HEK293 (cell line): ENCODE results near the gene ATP5MC2.

Experiments
- CTCF ChIA-PET: fragments of 350-600 bp; formaldehyde crosslinking; extraction: SDS; loops from one replicate; lab custom pipeline; 2021; ENCODE audit warnings: antibody characterized with exemption; lab: Yijun Ruan, JAX
- POLR2A ChIA-PET: fragments of 300-600 bp; formaldehyde crosslinking; extraction: SDS; loops from one replicate; lab custom pipeline; 2020; ENCODE audit warnings: antibody characterized with exemption, inconsistent platforms; lab: Yijun Ruan, JAX
- H3K27ac ChIP-seq: fragments of 200-500 bp; sonication (Bioruptor generic); 2 replicates; pipeline ENCODE4 v1.5.1; 2014; ENCODE audit warnings: low read depth, low read length, control low read depth, inconsistent platforms; ENCODE audit errors: extremely low read depth
- H3K36me3 ChIP-seq, 2 experiments: fragments of 200-500 bp in 1 of 2; sonication (Bioruptor generic) in 1 of 2; 1 replicate in 1 of 2; 2 replicates in 1 of 2; pipeline ENCODE4 v1.5.1; 2014 to 2017; ENCODE audit warnings: inconsistent platforms in 2 of 2, low read length in 2 of 2; ENCODE audit not compliant: control insufficient read depth in 2 of 2, insufficient read depth in 1 of 2
- H3K4me1 ChIP-seq: fragments of 200-500 bp; sonication (Bioruptor generic); 2 replicates; pipeline ENCODE4 v1.5.1; 2014; ENCODE audit warnings: mild to moderate bottlenecking, low read length, inconsistent platforms; ENCODE audit not compliant: control insufficient read depth, insufficient read depth
- H3K4me3 ChIP-seq: 2 replicates; pipeline ENCODE4 v1.5.1; 2011; ENCODE audit warnings: low read depth, mild to moderate bottlenecking, control low read depth, low read length, moderate library complexity
- H3K9me3 ChIP-seq: fragments of 200-500 bp; sonication (Bioruptor generic); 2 replicates; pipeline ENCODE4 v1.5.1; 2014; ENCODE audit warnings: low read depth, low read length, inconsistent platforms; ENCODE audit not compliant: control insufficient read depth, insufficient read depth
- GFI1B ChIP-seq: fragments of 450-650 bp; formaldehyde crosslinking; IDR thresholded peaks from 2 replicates; pipeline ENCODE4 v1.5.1; 2016; ENCODE audit warnings: missing biosample characterization, missing genetic modification characterization
- KLF16 ChIP-seq: fragments of 450-650 bp; formaldehyde crosslinking; IDR thresholded peaks from 2 replicates; pipeline ENCODE4 v1.5.1; 2017; ENCODE audit warnings: missing biosample characterization, missing genetic modification characterization
- MZF1 ChIP-seq: fragments of 450-650 bp; formaldehyde crosslinking; IDR thresholded peaks from 2 replicates; pipeline ENCODE4 v1.5.1; 2017; ENCODE audit warnings: missing biosample characterization, missing genetic modification characterization, borderline replicate concordance
- OVOL3 ChIP-seq: fragments of 450-650 bp; formaldehyde crosslinking; IDR thresholded peaks from 2 replicates; pipeline ENCODE4 v1.5.1; 2016; ENCODE audit warnings: missing biosample characterization, missing genetic modification characterization
- PATZ1 ChIP-seq: fragments of 450-650 bp; formaldehyde crosslinking; IDR thresholded peaks from 2 replicates; pipeline ENCODE4 v1.5.1; 2016; ENCODE audit warnings: missing biosample characterization, missing genetic modification characterization
- SALL2 ChIP-seq: fragments of 450-650 bp; formaldehyde crosslinking; IDR thresholded peaks from 2 replicates; pipeline ENCODE4 v1.5.0; 2017; ENCODE audit warnings: missing biosample characterization, mild to moderate bottlenecking, missing genetic modification characterization, borderline replicate concordance
- SCRT1 ChIP-seq: fragments of 450-650 bp; formaldehyde crosslinking; IDR thresholded peaks from 2 replicates; pipeline ENCODE4 v1.5.1; 2016; ENCODE audit warnings: missing biosample characterization, missing genetic modification characterization, borderline replicate concordance
- SCRT2 ChIP-seq: fragments of 450-650 bp; formaldehyde crosslinking; IDR thresholded peaks from 2 replicates; pipeline ENCODE4 v1.5.1; 2016; ENCODE audit warnings: missing biosample characterization, missing genetic modification characterization
- YY1 ChIP-seq: fragments of 450-650 bp; formaldehyde crosslinking; IDR thresholded peaks from 2 replicates; pipeline ENCODE4 v1.5.1; 2018; ENCODE audit warnings: missing biosample characterization, missing genetic modification characterization
- ZBTB20 ChIP-seq: fragments of 450-650 bp; formaldehyde crosslinking; IDR thresholded peaks from 2 replicates; pipeline ENCODE4 v1.5.1; 2016; ENCODE audit warnings: missing biosample characterization, missing genetic modification characterization
- ZFP3 ChIP-seq: fragments of 450-650 bp; formaldehyde crosslinking; IDR thresholded peaks from 2 replicates; pipeline ENCODE4 v1.5.1; 2016; ENCODE audit warnings: low read depth, missing biosample characterization, missing genetic modification characterization
- ZNF10 ChIP-seq: fragments of 450-650 bp; formaldehyde crosslinking; IDR thresholded peaks from 2 replicates; pipeline ENCODE4 v1.5.1; 2017; ENCODE audit warnings: missing biosample characterization, missing genetic modification characterization
- ZNF175 ChIP-seq: fragments of 450-650 bp; formaldehyde crosslinking; IDR thresholded peaks from 2 replicates; pipeline ENCODE4 v1.5.1; 2016; ENCODE audit warnings: missing biosample characterization, missing genetic modification characterization
- ZNF2 ChIP-seq: fragments of 450-650 bp; formaldehyde crosslinking; IDR thresholded peaks from 2 replicates; pipeline ENCODE4 v1.5.1; 2016; ENCODE audit warnings: missing biosample characterization, missing genetic modification characterization
- ZNF221 ChIP-seq: fragments of 450-650 bp; formaldehyde crosslinking; IDR thresholded peaks from 2 replicates; pipeline ENCODE4 v1.5.1; 2017; ENCODE audit warnings: missing biosample characterization, missing genetic modification characterization, borderline replicate concordance
- ZNF37A ChIP-seq: fragments of 450-650 bp; IDR thresholded peaks from 2 replicates; pipeline ENCODE4 v1.5.1; 2018; ENCODE audit warnings: missing biosample characterization, missing genetic modification characterization
- ZNF394 ChIP-seq: fragments of 450-650 bp; formaldehyde crosslinking; IDR thresholded peaks from 2 replicates; pipeline ENCODE4 v1.5.1; 2016; ENCODE audit warnings: missing biosample characterization, missing genetic modification characterization, mild to moderate bottlenecking, moderate library complexity, borderline replicate concordance
- ZNF561 ChIP-seq: fragments of 450-650 bp; IDR thresholded peaks from 2 replicates; pipeline ENCODE4 v1.5.1; 2018; ENCODE audit warnings: missing biosample characterization, missing genetic modification characterization, borderline replicate concordance
- ZNF596 ChIP-seq: fragments of 450-650 bp; IDR thresholded peaks from 2 replicates; pipeline ENCODE4 v1.5.0; 2018; ENCODE audit warnings: missing biosample characterization, mild to moderate bottlenecking, missing genetic modification characterization, moderate library complexity
- ZNF610 ChIP-seq: fragments of 450-650 bp; formaldehyde crosslinking; IDR thresholded peaks from 2 replicates; pipeline ENCODE4 v1.5.1; 2016; ENCODE audit warnings: missing biosample characterization, missing genetic modification characterization, borderline replicate concordance
- ZNF621 ChIP-seq: fragments of 450-650 bp; formaldehyde crosslinking; IDR thresholded peaks from 2 replicates; pipeline ENCODE4 v1.5.1; 2017; ENCODE audit warnings: missing biosample characterization, missing genetic modification characterization
- ZNF654 ChIP-seq: fragments of 450-650 bp; formaldehyde crosslinking; IDR thresholded peaks from 2 replicates; pipeline ENCODE4 v1.5.1; 2016; ENCODE audit warnings: low read depth, missing biosample characterization, missing genetic modification characterization
- ZNF658 ChIP-seq: fragments of 450-650 bp; formaldehyde crosslinking; IDR thresholded peaks from 2 replicates; pipeline ENCODE4; 2016; ENCODE audit warnings: missing biosample characterization, missing genetic modification characterization
- ZNF660 ChIP-seq: fragments of 450-650 bp; IDR thresholded peaks from 2 replicates; pipeline ENCODE4 v1.5.1; 2018; ENCODE audit warnings: missing biosample characterization, mild to moderate bottlenecking, missing genetic modification characterization
- ZNF747 ChIP-seq: fragments of 450-650 bp; formaldehyde crosslinking; IDR thresholded peaks from 2 replicates; pipeline ENCODE4 v1.5.1; 2016; ENCODE audit warnings: missing biosample characterization, missing genetic modification characterization
- TF ChIP-seq, protein P1 (sequence below): fragments of 450-650 bp; formaldehyde crosslinking; IDR thresholded peaks from 2 replicates; pipeline ENCODE4 v1.5.1; 2017; ENCODE audit warnings: missing biosample characterization, mild to moderate bottlenecking, missing genetic modification characterization, moderate library complexity
- TF ChIP-seq, protein P2 (sequence below): fragments of 450-650 bp; IDR thresholded peaks from 2 replicates; pipeline ENCODE4 v1.5.1; 2018; ENCODE audit warnings: missing biosample characterization, mild to moderate bottlenecking, missing genetic modification characterization
- TF ChIP-seq, protein P3 (sequence below): fragments of 450-650 bp; formaldehyde crosslinking; IDR thresholded peaks from 2 replicates; pipeline ENCODE4; 2016; ENCODE audit warnings: missing biosample characterization, missing genetic modification characterization
- TF ChIP-seq, protein P4 (sequence below): fragments of 450-650 bp; formaldehyde crosslinking; IDR thresholded peaks from 2 replicates; pipeline ENCODE4 v1.5.1; 2016; ENCODE audit warnings: missing biosample characterization, missing genetic modification characterization

The ATP5MC2 gene

GRCh38 chr12:53677016-53677799 is 1.3 kb upstream of the ATP5MC2 start:
- Histone ChIP-seq H3K9me3 (no peaks in the 10 kb centered on the region), H3K4me3 (peak overlapping the region; percentile 20), H3K36me3 (peaks cover 16 to 19% of the 10 kb centered on the region in 2 experiments; a peak in 2 of 3 replicates), H3K4me1 (0 out of 2 replicates have a peak, but pooled peaks cover 7% of the 10 kb centered on the region), H3K27ac (peak overlapping the region; percentile 90)
- POLR2A ChIA-PET = interaction anchor here (0.8 to 2.9 kb wide), 5 partner anchors 16 to 178 kb away, joined by 3 to 13 read pairs (median 7); partner anchors contain the start of genes ATF7, MAP3K12 and TARBP2
- CTCF ChIA-PET = interaction anchor here (0.6 to 3.6 kb wide), 11 partner anchors 10 to 539 kb away, joined by 3 to 50 read pairs (median 5); no protein-coding TSS in a partner anchor
- TF ChIP-seq ZNF621 (tag by site-specific recombination) (no peak), ZNF658 (no peak), MZF1 (peak; percentile 64; the same call in 1 of the 2 replicates), ZNF660 (peak; percentile 41), GFI1B (tag by site-specific recombination) (peak; percentile 51; the same call in 1 of the 2 replicates), OVOL3 (tag by site-specific recombination) (peak; percentile 43; the same call in 1 of the 2 replicates), SCRT2 (peak; percentile 97), ZNF2 (tag by site-specific recombination) (no peak; the same call in 1 of the 2 replicates), YY1 (tag by site-specific recombination) (peak; percentile 69), ZNF654 (tag by site-specific recombination) (no peak), ZNF221 (tag by site-specific recombination) (no peak), SCRT1 (tag by site-specific recombination) (peak; percentile 73), ZNF596 (tag by site-specific recombination) (no peak), ZNF610 (tag by site-specific recombination) (no peak), KLF16 (no peak), ZNF10 (tag by site-specific recombination) (no peak), ZNF394 (tag by site-specific recombination) (peak; percentile 69; the same call in 1 of the 2 replicates), ZBTB20 (tag by site-specific recombination) (peak; percentile 91), SALL2 (tag by site-specific recombination) (no peak), PATZ1 (peak; percentile 46; the same call in 1 of the 2 replicates), ZNF175 (no peak), ZNF747 (tag by site-specific recombination) (no peak), ZNF37A (tag by site-specific recombination) (no peak), ZNF561 (peak; percentile 36), ZFP3 (no peak)
- TF ChIP-seq, protein P1, sequence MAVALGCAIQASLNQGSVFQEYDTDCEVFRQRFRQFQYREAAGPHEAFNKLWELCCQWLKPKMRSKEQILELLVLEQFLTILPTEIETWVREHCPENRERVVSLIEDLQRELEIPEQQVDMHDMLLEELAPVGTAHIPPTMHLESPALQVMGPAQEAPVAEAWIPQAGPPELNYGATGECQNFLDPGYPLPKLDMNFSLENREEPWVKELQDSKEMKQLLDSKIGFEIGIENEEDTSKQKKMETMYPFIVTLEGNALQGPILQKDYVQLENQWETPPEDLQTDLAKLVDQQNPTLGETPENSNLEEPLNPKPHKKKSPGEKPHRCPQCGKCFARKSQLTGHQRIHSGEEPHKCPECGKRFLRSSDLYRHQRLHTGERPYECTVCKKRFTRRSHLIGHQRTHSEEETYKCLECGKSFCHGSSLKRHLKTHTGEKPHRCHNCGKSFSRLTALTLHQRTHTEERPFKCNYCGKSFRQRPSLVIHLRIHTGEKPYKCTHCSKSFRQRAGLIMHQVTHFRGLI (tag by site-specific recombination) = no peak
- TF ChIP-seq, protein P2, sequence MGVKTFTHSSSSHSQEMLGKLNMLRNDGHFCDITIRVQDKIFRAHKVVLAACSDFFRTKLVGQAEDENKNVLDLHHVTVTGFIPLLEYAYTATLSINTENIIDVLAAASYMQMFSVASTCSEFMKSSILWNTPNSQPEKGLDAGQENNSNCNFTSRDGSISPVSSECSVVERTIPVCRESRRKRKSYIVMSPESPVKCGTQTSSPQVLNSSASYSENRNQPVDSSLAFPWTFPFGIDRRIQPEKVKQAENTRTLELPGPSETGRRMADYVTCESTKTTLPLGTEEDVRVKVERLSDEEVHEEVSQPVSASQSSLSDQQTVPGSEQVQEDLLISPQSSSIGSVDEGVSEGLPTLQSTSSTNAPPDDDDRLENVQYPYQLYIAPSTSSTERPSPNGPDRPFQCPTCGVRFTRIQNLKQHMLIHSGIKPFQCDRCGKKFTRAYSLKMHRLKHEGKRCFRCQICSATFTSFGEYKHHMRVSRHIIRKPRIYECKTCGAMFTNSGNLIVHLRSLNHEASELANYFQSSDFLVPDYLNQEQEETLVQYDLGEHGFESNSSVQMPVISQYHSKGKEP (tag by site-specific recombination) = peak; percentile 9; the same call in 1 of the 2 replicates
- TF ChIP-seq, protein P3, sequence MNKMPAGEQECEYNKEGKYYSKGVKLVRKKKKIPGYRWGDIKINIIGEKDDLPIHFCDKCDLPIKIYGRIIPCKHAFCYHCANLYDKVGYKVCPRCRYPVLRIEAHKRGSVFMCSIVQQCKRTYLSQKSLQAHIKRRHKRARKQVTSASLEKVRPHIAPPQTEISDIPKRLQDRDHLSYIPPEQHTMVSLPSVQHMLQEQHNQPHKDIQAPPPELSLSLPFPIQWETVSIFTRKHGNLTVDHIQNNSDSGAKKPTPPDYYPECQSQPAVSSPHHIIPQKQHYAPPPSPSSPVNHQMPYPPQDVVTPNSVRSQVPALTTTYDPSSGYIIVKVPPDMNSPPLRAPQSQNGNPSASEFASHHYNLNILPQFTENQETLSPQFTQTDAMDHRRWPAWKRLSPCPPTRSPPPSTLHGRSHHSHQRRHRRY = no peak
- TF ChIP-seq, protein P4, sequence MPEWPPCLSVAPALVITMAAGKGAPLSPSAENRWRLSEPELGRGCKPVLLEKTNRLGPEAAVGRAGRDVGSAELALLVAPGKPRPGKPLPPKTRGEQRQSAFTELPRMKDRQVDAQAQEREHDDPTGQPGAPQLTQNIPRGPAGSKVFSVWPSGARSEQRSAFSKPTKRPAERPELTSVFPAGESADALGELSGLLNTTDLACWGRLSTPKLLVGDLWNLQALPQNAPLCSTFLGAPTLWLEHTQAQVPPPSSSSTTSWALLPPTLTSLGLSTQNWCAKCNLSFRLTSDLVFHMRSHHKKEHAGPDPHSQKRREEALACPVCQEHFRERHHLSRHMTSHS = no peak
